ENCODE data around the gene MYO15B. TPM values are rescaled to one million over a fixed set of nuclear protein-coding genes. Genes with fewer than 3 reads are reported as not detected.

The MYO15B gene
- total RNA-seq, 1 experiment from 2014 or later: 30.3 TPM

GRCh38 chr17:75672011-75672410 lies 84.4 kb downstream of the MYO15B start:
- Histone ChIP-seq H4K20me1 (ENCODE audit: insufficient read depth) (0 out of 2 replicates have a peak, but pooled peaks cover 4% of the 10 kb centered on the region), H3K27me3 (ENCODE audit: insufficient read depth, low read length) (no peaks in the 10 kb centered on the region), H3K9me3 (ENCODE audit: control insufficient read depth in 1 of 2, insufficient read depth in 1 of 2, low read depth in 1 of 2, low read length in 2 of 2) (no peaks in the 10 kb centered on the region), H3K79me2 (ENCODE audit: insufficient read depth, low read length) (peaks cover 91% of the 10 kb centered on the region), H3K36me3 (ENCODE audit: control insufficient read depth in 1 of 2, insufficient read depth in 2 of 2, low read length in 2 of 2) (peaks cover 50 to 56% of the 10 kb centered on the region in 2 experiments), H3K27ac (ENCODE audit: low read depth, low read length) (no peak overlapping the region), H3K9ac (ENCODE audit: low read length) (no peak overlapping the region), H3K9me2 (ENCODE audit: insufficient read depth) (no peaks in the 10 kb centered on the region), H3K4me3 (replicated peaks in 1 of 2; ENCODE audit: low read depth in 1 of 2, low read length in 2 of 2) (no peak overlapping the region), H3K4me2 (ENCODE audit: low read length) (no peak overlapping the region), H3K4me1 (ENCODE audit: control insufficient read depth in 1 of 2, insufficient read depth in 2 of 2, low read length in 2 of 2) (peaks cover 6 to 18% of the 10 kb centered on the region in 2 experiments; a peak in 3 of 4 replicates), H2AFZ (ENCODE audit: low read depth, low read length, poor library complexity, severe bottlenecking) (no peak overlapping the region)
- TF ChIP-seq EZH2phosphoT487 (IDR thresholded peaks at IDR 0.05; ENCODE audit: borderline replicate concordance) (no peak), EZH2 (IDR thresholded peaks at IDR 0.05) (no peak), RAD21 (IDR thresholded peaks at IDR 0.05; ENCODE audit: low read depth) (no peak)
- intact Hi-C loops (cut with micrococcal nuclease): loop anchor here (10.0 kb wide), 1 partner anchor 183 kb away; the partner anchor contains the start of gene WBP2
- CTCF ChIA-PET: interaction anchor here (7.1 kb wide), 1 partner anchor 76 kb away, joined by 106 read pairs; no protein-coding TSS in a partner anchor
- DNase-seq (ENCODE audit: low read depth, low spot score) (no peak), ATAC-seq (no peak)
- POLR2A ChIA-PET: interaction anchor here (0.8 kb wide), 1 partner anchor 108 kb away, joined by 4 read pairs; a partner anchor contains a TSS
- RAD21 ChIA-PET (ENCODE audit: low non-redundant PET in 1 of 2, low total read pairs in 2 of 2, uncharacterized antibody in 2 of 2, unreplicated experiment in 2 of 2): no interaction called here
- no TSS peak for BruUV-seq (replicated peaks)

- 0 out of 2 replicates have a peak, but pooled peaks cover 4% of the 10 kb centered on the region for H4K20me1 ChIP-seq (ENCODE audit: insufficient read depth)
- H3K9me3 ChIP-seq (ENCODE audit: control insufficient read depth in 1 of 2, insufficient read depth in 1 of 2, low read depth in 1 of 2, low read length in 2 of 2): no peaks in the 10 kb centered on the region
- peak; percentile 24 for ATAC-seq
- H2AFZ ChIP-seq (ENCODE audit: low read depth, low read length, poor library complexity, severe bottlenecking): no peak overlapping the region
- ChIA-PET RAD21 (ENCODE audit: low non-redundant PET in 1 of 2, low total read pairs in 2 of 2, uncharacterized antibody in 2 of 2, unreplicated experiment in 2 of 2) (interaction anchor here in 1 of 2 experiments (2.2 kb wide), 1 partner anchor 74 kb away, joined by 9 read pairs; no protein-coding TSS in a partner anchor), CTCF (interaction anchor here (0.9 to 7.1 kb wide), 5 partner anchors 10 to 74 kb away, joined by 4 to 106 read pairs (median 13); partner anchors contain the start of gene SMIM5), POLR2A (no interaction called here)
- intact Hi-C loops (cut with micrococcal nuclease): loop anchor here (10.0 kb wide), 1 partner anchor 181 kb away; the partner anchor contains the start of gene WBP2
- peaks cover 56 to 59% of the 10 kb centered on the region in 2 experiments for H3K36me3 ChIP-seq (ENCODE audit: control insufficient read depth in 1 of 2, insufficient read depth in 2 of 2, low read length in 2 of 2)
- no peak overlapping the region for H3K9ac ChIP-seq (ENCODE audit: low read length)
- 0 out of 2 replicates have a peak overlapping the region, but pooled peaks have one; percentile 4 for H3K27ac ChIP-seq (ENCODE audit: low read depth, low read length)
- peaks cover 92% of the 10 kb centered on the region for H3K79me2 ChIP-seq (ENCODE audit: insufficient read depth, low read length)
- peaks cover 2 to 20% of the 10 kb centered on the region in 2 experiments; a peak in 3 of 4 replicates for H3K4me1 ChIP-seq (ENCODE audit: control insufficient read depth in 1 of 2, insufficient read depth in 2 of 2, low read length in 2 of 2)
- H3K9me2 ChIP-seq (ENCODE audit: insufficient read depth): no peaks in the 10 kb centered on the region
- no peak for DNase-seq (ENCODE audit: low read depth, low spot score)
- no peak overlapping the region for H3K4me3 ChIP-seq (replicated peaks in 1 of 2; ENCODE audit: low read depth in 1 of 2, low read length in 2 of 2)
- no peak overlapping the region for H3K4me2 ChIP-seq (ENCODE audit: low read length)
- H3K27me3 ChIP-seq (ENCODE audit: insufficient read depth, low read length): no peaks in the 10 kb centered on the region
- no TSS peak for BruUV-seq (replicated peaks)
- TF ChIP-seq POLR2AphosphoS5 (IDR thresholded peaks at IDR 0.05; ENCODE audit: low read depth, low read length) (no peak), ATF3 (IDR thresholded peaks at IDR 0.05) (no peak), FOSL1 (IDR thresholded peaks at IDR 0.05; ENCODE audit: low read depth) (no peak), ZBTB33 (IDR thresholded peaks at IDR 0.05; ENCODE audit: extremely low read depth, insufficient replicate concordance, low read length) (no peak), ELF1 (IDR thresholded peaks at IDR 0.05; ENCODE audit: borderline replicate concordance, low read depth) (no peak)
These were observed 85.9 kb downstream of the MYO15B start for GRCh38 chr17:75673487-75673886.

All from HCT116 (cell line).